ENCODE data around the gene INTS3. TPM values are rescaled to one million over a fixed set of nuclear protein-coding genes. Genes with fewer than 3 reads are reported as not detected.
"Not testable (repeated sequence)": the region's sequence is repeated elsewhere in the genome, so short reads cannot be mapped to it uniquely, and the experiment has no call there.

INTS3 gene
- total RNA-seq, 1 donor from 2014 or later, result 34.3 TPM

DNA sequence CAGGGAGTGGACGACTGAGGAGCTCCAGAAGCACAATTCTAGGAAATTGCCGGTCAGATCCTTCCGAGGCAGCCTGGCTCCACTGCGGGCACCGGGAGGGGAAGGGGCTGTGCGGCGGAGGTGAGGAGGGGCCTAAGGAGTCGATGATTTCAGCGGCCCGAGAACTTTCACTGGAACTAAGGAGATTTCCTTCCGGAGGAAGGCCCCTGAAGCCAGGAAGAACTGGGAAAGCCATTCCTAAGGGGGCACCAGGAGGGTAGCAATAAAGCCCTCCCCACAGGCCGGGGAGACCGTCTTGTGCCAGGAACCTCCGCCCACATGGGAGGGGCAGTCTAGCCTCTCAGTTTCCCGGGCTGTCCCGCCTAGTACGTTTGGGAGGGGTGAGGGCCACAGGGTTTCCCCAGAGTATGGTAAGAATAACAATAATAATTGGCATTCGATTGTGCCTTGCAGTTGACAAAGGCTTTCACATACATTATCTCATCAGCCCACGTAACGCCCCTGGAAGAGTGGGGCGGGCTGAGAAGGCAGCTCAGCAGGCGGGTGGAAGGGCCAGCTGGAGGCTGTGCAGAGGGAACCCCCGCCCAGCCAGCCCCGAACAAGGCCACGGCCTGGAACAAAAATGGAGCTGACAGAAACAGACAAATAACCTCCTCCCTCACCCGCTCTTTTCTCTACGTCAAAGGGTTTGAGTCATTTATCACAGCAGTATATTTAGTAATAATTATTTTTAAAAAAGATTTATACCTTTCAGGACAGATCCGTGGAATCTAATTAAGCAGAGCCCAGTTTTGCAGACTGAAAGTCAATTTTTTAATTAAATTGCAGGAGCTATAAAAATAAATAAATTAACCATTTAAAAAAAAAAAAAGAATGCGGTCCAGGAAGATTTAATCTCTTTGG lies 29.6 kb upstream of the INTS3 start:
- DNase-seq, result peak; percentile 79
- Histone ChIP-seq H3K4me3 (peak overlapping the region; percentile 26), H3K36me3 (no peaks in the 10 kb centered on the region), H3K27ac (replicated peaks) (peak overlapping the region; percentile 94), H3K4me1 (peaks cover 33% of the 10 kb centered on the region), H3K27me3 (ENCODE audit: low read depth) (no peaks in the 10 kb centered on the region), H3K9me3 (replicated peaks) (no peaks in the 10 kb centered on the region)
- intact Hi-C loops (cut with micrococcal nuclease), result no loop called here
- TF ChIP-seq, protein P1, sequence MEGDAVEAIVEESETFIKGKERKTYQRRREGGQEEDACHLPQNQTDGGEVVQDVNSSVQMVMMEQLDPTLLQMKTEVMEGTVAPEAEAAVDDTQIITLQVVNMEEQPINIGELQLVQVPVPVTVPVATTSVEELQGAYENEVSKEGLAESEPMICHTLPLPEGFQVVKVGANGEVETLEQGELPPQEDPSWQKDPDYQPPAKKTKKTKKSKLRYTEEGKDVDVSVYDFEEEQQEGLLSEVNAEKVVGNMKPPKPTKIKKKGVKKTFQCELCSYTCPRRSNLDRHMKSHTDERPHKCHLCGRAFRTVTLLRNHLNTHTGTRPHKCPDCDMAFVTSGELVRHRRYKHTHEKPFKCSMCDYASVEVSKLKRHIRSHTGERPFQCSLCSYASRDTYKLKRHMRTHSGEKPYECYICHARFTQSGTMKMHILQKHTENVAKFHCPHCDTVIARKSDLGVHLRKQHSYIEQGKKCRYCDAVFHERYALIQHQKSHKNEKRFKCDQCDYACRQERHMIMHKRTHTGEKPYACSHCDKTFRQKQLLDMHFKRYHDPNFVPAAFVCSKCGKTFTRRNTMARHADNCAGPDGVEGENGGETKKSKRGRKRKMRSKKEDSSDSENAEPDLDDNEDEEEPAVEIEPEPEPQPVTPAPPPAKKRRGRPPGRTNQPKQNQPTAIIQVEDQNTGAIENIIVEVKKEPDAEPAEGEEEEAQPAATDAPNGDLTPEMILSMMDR (IDR thresholded peaks at IDR 0.05; ENCODE audit: borderline replicate concordance), result no peak

DNA sequence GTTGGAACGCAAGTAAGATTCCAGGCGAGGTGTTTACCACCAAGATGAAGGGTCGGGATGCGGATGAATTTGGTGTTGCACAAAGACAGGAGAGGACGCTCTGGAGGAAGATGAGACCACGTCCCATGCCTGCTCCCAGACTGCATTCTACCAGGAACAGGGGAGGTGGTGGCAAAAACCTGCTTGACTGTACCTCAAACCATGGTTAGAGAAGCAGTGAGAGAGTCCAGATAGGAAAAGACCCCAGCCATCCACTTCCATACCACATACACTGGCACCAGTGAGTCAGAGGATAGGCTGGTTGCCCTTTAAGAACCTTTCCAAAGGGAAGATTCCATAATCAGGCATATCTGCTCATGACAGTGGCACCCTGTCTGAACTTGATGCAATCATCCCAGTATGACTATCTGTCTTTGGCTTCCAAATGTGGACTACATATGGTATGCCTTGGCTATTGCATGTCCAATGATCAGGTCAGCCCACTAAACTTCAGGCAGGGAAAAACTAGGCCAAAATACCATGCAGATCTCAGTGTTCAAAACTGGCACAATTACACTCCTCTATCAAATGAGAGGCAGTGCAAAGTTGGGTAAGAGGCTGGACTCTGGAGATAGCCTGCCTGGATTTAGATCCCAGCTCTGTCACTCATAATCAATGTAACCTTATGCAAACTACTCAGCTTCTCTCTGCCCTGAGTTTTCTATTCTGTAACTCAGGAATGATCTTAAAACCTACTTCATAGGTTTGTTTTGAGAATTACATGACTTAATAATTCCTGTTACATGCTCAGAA lies 28.7 kb upstream of the INTS3 start:
- Histone ChIP-seq H3K36me3 (no peaks in the 10 kb centered on the region), H3K4me1 (peaks cover 33% of the 10 kb centered on the region), H3K27ac (replicated peaks) (peak overlapping the region; percentile 94), H3K27me3 (ENCODE audit: low read depth) (no peaks in the 10 kb centered on the region), H3K9me3 (replicated peaks) (no peaks in the 10 kb centered on the region), H3K4me3 (no peak overlapping the region)
- DNase-seq, result no peak
- TF ChIP-seq, protein P1 (IDR thresholded peaks at IDR 0.05; ENCODE audit: borderline replicate concordance), result no peak
- intact Hi-C loops (cut with micrococcal nuclease), result no loop called here

DNA sequence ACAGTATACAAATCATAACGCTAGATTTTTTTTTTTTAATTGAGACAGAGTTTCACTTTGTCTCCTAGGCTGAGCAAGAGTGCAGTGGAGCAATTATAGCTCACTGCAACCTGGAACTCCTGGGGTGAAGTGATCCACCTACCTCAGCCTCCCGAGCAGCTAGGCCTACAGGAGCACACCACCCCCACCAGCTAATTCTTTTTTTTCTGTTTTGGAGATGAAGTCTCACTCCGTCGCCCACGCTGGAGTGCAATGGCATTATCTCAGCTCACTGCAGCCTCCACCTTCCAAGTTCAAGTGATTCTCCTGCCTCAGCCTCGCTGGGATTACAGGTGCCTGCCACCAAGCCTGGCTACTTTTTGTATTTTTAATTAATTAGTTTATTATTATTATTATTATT lies 28.1 kb upstream of the INTS3 start:
- intact Hi-C loops (cut with micrococcal nuclease), result no loop called here
- DNase-seq, result no peak
- H3K36me3 ChIP-seq, result no peaks in the 10 kb centered on the region
- H3K27me3 ChIP-seq (ENCODE audit: low read depth), result no peaks in the 10 kb centered on the region
- H3K4me3 ChIP-seq, result no peak overlapping the region
- H3K4me1 ChIP-seq, result peaks cover 33% of the 10 kb centered on the region
- no peaks in the 10 kb centered on the region for H3K9me3 ChIP-seq (replicated peaks)
- H3K27ac ChIP-seq (replicated peaks), result peak overlapping the region; percentile 94
- TF ChIP-seq, protein P1 (IDR thresholded peaks at IDR 0.05; ENCODE audit: borderline replicate concordance), result no peak

DNA sequence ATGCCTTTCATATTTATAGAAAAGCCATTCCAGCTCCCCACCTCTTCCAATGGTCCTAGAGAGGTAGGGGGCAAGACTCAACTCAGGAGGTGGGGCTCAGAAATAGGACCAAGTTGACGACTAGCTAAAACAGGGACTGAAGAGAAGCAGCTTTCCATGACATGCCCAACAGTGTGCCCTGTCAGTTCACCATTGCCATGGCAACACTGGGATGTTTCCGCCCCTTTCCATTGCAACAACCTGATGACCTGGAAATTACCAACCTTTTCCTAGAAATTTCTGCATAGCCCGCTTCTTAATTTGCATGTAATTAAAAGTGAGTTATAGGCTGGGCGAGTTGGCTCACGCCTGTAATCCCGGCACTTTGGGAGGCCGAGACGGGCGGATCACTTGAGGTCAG lies 22.4 kb upstream of the INTS3 start:
- Histone ChIP-seq H3K27me3 (ENCODE audit: low read depth) (no peaks in the 10 kb centered on the region), H3K9me3 (replicated peaks) (no peaks in the 10 kb centered on the region), H3K27ac (replicated peaks) (no peak overlapping the region), H3K4me1 (no peaks in the 10 kb centered on the region), H3K4me3 (no peak overlapping the region), H3K36me3 (no peaks in the 10 kb centered on the region)
- intact Hi-C loops (cut with micrococcal nuclease), result no loop called here
- TF ChIP-seq, protein P1 (IDR thresholded peaks at IDR 0.05; ENCODE audit: borderline replicate concordance), result no peak
- DNase-seq, result no peak

DNA sequence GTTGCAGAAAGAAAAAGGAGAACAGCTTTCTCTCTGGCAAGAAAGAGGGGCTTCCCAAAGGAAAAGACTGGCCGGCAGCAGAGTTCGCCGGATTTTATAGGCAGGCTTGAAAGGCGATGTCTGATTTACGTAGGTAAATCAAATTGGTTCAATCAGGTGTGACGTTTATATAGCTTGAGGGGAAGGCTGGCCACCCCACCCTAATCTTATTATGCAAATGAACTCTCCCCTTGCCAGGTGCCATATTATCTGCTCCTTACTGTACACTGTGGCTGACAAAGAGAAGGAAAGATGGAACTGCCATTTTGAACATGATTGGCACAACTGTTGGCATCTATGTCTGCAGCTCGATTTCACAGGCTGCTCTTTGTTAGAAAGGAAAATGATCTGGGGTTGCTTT lies 16.8 kb upstream of the INTS3 start:
- intact Hi-C loops (cut with micrococcal nuclease), result no loop called here
- Histone ChIP-seq H3K36me3 (no peaks in the 10 kb centered on the region), H3K27me3 (ENCODE audit: low read depth) (no peaks in the 10 kb centered on the region)

DNA sequence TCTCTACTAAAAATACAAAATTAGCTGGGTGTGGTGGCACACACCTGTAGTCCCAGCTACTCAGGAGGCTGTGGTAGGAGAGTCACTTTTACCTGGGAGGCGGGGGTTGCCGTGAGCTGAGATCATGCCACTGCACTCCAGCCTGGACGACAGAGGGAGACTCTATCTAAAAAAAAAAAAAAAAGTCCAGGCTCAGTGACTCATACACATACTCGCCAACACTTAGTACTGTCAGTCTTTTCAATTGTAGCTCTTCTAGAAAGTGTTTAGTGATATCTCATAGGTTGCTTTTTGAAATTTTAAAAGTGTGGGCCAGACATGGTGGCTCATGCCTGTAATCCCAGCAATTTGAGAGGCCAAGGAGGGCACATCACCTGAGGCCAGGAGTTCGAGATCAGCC lies 11.6 kb upstream of the INTS3 start:
- H3K4me1 ChIP-seq; intact Hi-C loops (cut with micrococcal nuclease); H3K27me3 ChIP-seq (ENCODE audit: low read depth); H3K36me3 ChIP-seq; H3K9me3 ChIP-seq (replicated peaks); H3K4me3 ChIP-seq; DNase-seq; H3K27ac ChIP-seq (replicated peaks): not testable (repeated sequence)

More for the DNA sequence above, 16.8 kb upstream of the INTS3 start:
- TF ChIP-seq, protein P1 (IDR thresholded peaks at IDR 0.05; ENCODE audit: borderline replicate concordance), result no peak
- no peaks in the 10 kb centered on the region for H3K4me1 ChIP-seq
- no peaks in the 10 kb centered on the region for H3K9me3 ChIP-seq (replicated peaks)
- DNase-seq, result no peak
- H3K4me3 ChIP-seq, result no peak overlapping the region
- no peak overlapping the region for H3K27ac ChIP-seq (replicated peaks)
